ENCODE results near the gene SPON2.

Gene SPON2

GRCh38 chr4:1214101-1215095 lies 42.0 kb upstream of the SPON2 start:
- no peak overlapping the region for H2AFZ ChIP-seq (ENCODE audit: low read depth, low read length)
- H3K36me3 ChIP-seq (ENCODE audit: insufficient read depth, low read length): peaks cover 82% of the 10 kb centered on the region
- no peak overlapping the region for H3K4me2 ChIP-seq (ENCODE audit: insufficient read depth, low read length)
- H3K9ac ChIP-seq (ENCODE audit: low read depth, low read length): no peak overlapping the region
- 0 out of 2 replicates have a peak overlapping the region, but pooled peaks have one; percentile 32 for H3K27ac ChIP-seq (ENCODE audit: low read length)
- H3K4me3 ChIP-seq (ENCODE audit: low read depth in 1 of 2, low read length in 2 of 2): no peak overlapping the region
- no peaks in the 10 kb centered on the region for H3K27me3 ChIP-seq (ENCODE audit: insufficient read depth, low read length, poor library complexity)
- peaks cover 47% of the 10 kb centered on the region for H3K79me2 ChIP-seq (ENCODE audit: insufficient read depth, low read length)
- no peak for TF ChIP-seq CTCF (IDR thresholded peaks at IDR 0.05; ENCODE audit: borderline replicate concordance, extremely low read depth, low read length, poor library complexity, severe bottlenecking)
- no peak for TF ChIP-seq EZH2 (IDR thresholded peaks at IDR 0.05; ENCODE audit: borderline replicate concordance, low read depth, low read length, severe bottlenecking)
- H3K9me3 ChIP-seq (ENCODE audit: insufficient read depth, low read length, severe bottlenecking): no peaks in the 10 kb centered on the region
- peaks cover 28% of the 10 kb centered on the region for H4K20me1 ChIP-seq (ENCODE audit: insufficient read depth, low read length)
- peaks cover 29% of the 10 kb centered on the region for H3K4me1 ChIP-seq (ENCODE audit: insufficient read depth, low read length)
- DNase-seq (no peak), ATAC-seq (ENCODE audit: insufficient read depth, low read depth) (no peak)

- Histone ChIP-seq H3K9ac (ENCODE audit: low read depth, low read length) (no peak overlapping the region), H3K4me1 (ENCODE audit: insufficient read depth, low read length) (peaks cover 27% of the 10 kb centered on the region), H3K27ac (ENCODE audit: low read length) (0 out of 2 replicates have a peak overlapping the region, but pooled peaks have one; percentile 32), H3K27me3 (ENCODE audit: insufficient read depth, low read length, poor library complexity) (no peaks in the 10 kb centered on the region), H3K36me3 (ENCODE audit: insufficient read depth, low read length) (peaks cover 77% of the 10 kb centered on the region), H4K20me1 (ENCODE audit: insufficient read depth, low read length) (peaks cover 28% of the 10 kb centered on the region), H3K9me3 (ENCODE audit: insufficient read depth, low read length, severe bottlenecking) (no peaks in the 10 kb centered on the region), H2AFZ (ENCODE audit: low read depth, low read length) (no peak overlapping the region), H3K79me2 (ENCODE audit: insufficient read depth, low read length) (peaks cover 39% of the 10 kb centered on the region), H3K4me3 (ENCODE audit: low read depth in 1 of 2, low read length in 2 of 2) (no peak overlapping the region), H3K4me2 (ENCODE audit: insufficient read depth, low read length) (no peak overlapping the region)
- TF ChIP-seq CTCF (IDR thresholded peaks at IDR 0.05; ENCODE audit: borderline replicate concordance, extremely low read depth, low read length, poor library complexity, severe bottlenecking): no peak
- TF ChIP-seq EZH2 (IDR thresholded peaks at IDR 0.05; ENCODE audit: borderline replicate concordance, low read depth, low read length, severe bottlenecking): no peak
- ATAC-seq (ENCODE audit: insufficient read depth, low read depth) (no peak), DNase-seq (no peak)
Measured at GRCh38 chr4:1213336-1213995, 41.1 kb upstream of the SPON2 start.

GRCh38 chr4:1212546-1213335 lies 40.4 kb upstream of the SPON2 start:
- H4K20me1 ChIP-seq (ENCODE audit: insufficient read depth, low read length): peaks cover 28% of the 10 kb centered on the region
- H3K27me3 ChIP-seq (ENCODE audit: insufficient read depth, low read length, poor library complexity): no peaks in the 10 kb centered on the region
- H2AFZ ChIP-seq (ENCODE audit: low read depth, low read length): no peak overlapping the region
- H3K27ac ChIP-seq (ENCODE audit: low read length): no peak overlapping the region
- no peak for DNase-seq
- H3K9me3 ChIP-seq (ENCODE audit: insufficient read depth, low read length, severe bottlenecking): no peaks in the 10 kb centered on the region
- H3K9ac ChIP-seq (ENCODE audit: low read depth, low read length): no peak overlapping the region
- peaks cover 34% of the 10 kb centered on the region for H3K79me2 ChIP-seq (ENCODE audit: insufficient read depth, low read length)
- H3K4me2 ChIP-seq (ENCODE audit: insufficient read depth, low read length): no peak overlapping the region
- no peak for ATAC-seq (ENCODE audit: insufficient read depth, low read depth)
- H3K36me3 ChIP-seq (ENCODE audit: insufficient read depth, low read length): peaks cover 74% of the 10 kb centered on the region
- no peak overlapping the region for H3K4me3 ChIP-seq (ENCODE audit: low read depth in 1 of 2, low read length in 2 of 2)
- peaks cover 21% of the 10 kb centered on the region for H3K4me1 ChIP-seq (ENCODE audit: insufficient read depth, low read length)
- TF ChIP-seq EZH2 (IDR thresholded peaks at IDR 0.05; ENCODE audit: borderline replicate concordance, low read depth, low read length, severe bottlenecking) (no peak), CTCF (IDR thresholded peaks at IDR 0.05; ENCODE audit: borderline replicate concordance, extremely low read depth, low read length, poor library complexity, severe bottlenecking) (no peak)

Measured in DND-41 (cell line).